ENCODE data around the gene DDN. TPM values are rescaled to one million over a fixed set of nuclear protein-coding genes. Genes with fewer than 3 reads are reported as not detected.
A peak's percentile ranks its signal among the peaks of the same experiment; 100 is the strongest.

The DDN gene
- polyA plus RNA-seq, 1 experiment: 0.07 TPM

GRCh38 chr12:49015196-49015595, 16.0 kb upstream of the DDN start:
- CTCF ChIA-PET: interaction anchor here (0.6 to 3.1 kb wide), 7 partner anchors 14 to 49 kb away, joined by 3 to 20 read pairs (median 3); no protein-coding TSS in a partner anchor
- POLR2A ChIA-PET: interaction anchor here (0.5 kb wide), 1 partner anchor 106 kb away, joined by 17 read pairs; no protein-coding TSS in a partner anchor
- no peak for DNase-seq (ENCODE audit: low read depth)

GRCh38 chr12:49014547-49014946, 15.4 kb upstream of the DDN start:
- no peak for DNase-seq (ENCODE audit: low read depth)
- ChIA-PET CTCF (interaction anchor here (0.8 to 3.1 kb wide), 8 partner anchors 9 to 162 kb away, joined by 3 to 16 read pairs (median 4); no protein-coding TSS in a partner anchor), POLR2A (no interaction called here)
- TF ChIP-seq CTCF (IDR thresholded peaks at IDR 0.05; ENCODE audit: insufficient read depth, low read depth, low read length): peak; percentile 41
- H3K4me3 ChIP-seq (ENCODE audit: low read depth, low read length): no peak overlapping the region
- no peaks in the 10 kb centered on the region for H3K27me3 ChIP-seq (ENCODE audit: control insufficient read depth, insufficient read depth, low read length)
- H3K36me3 ChIP-seq (ENCODE audit: control insufficient read depth, insufficient read depth, low read length): peaks cover 4% of the 10 kb centered on the region; the same call in 1 of the 2 replicates

More at GRCh38 chr12:49015196-49015595, 16.0 kb upstream of the DDN start:
- H3K4me3 ChIP-seq (ENCODE audit: low read depth, low read length): no peak overlapping the region
- H3K27me3 ChIP-seq (ENCODE audit: control insufficient read depth, insufficient read depth, low read length): no peaks in the 10 kb centered on the region
- peaks cover 4% of the 10 kb centered on the region; the same call in 1 of the 2 replicates for H3K36me3 ChIP-seq (ENCODE audit: control insufficient read depth, insufficient read depth, low read length)
- TF ChIP-seq CTCF (IDR thresholded peaks at IDR 0.05; ENCODE audit: insufficient read depth, low read depth, low read length): no peak

GRCh38 chr12:49013428-49013827, 14.3 kb upstream of the DDN start:
- DNase-seq (ENCODE audit: low read depth): no peak
- no peak for TF ChIP-seq CTCF (IDR thresholded peaks at IDR 0.05; ENCODE audit: insufficient read depth, low read depth, low read length)
- CTCF ChIA-PET: interaction anchor here (0.7 to 3.1 kb wide), 5 partner anchors 10 to 25 kb away, joined by 3 to 16 read pairs (median 8); no protein-coding TSS in a partner anchor
- H3K36me3 ChIP-seq (ENCODE audit: control insufficient read depth, insufficient read depth, low read length): peaks cover 4% of the 10 kb centered on the region; the same call in 1 of the 2 replicates
- H3K27me3 ChIP-seq (ENCODE audit: control insufficient read depth, insufficient read depth, low read length): no peaks in the 10 kb centered on the region
- H3K4me3 ChIP-seq (ENCODE audit: low read depth, low read length): no peak overlapping the region
- POLR2A ChIA-PET: no interaction called here

GRCh38 chr12:49012739-49013138, 13.6 kb upstream of the DDN start:
- Histone ChIP-seq H3K36me3 (ENCODE audit: control insufficient read depth, insufficient read depth, low read length) (peaks cover 4% of the 10 kb centered on the region; the same call in 1 of the 2 replicates), H3K4me3 (ENCODE audit: low read depth, low read length) (no peak overlapping the region), H3K27me3 (ENCODE audit: control insufficient read depth, insufficient read depth, low read length) (no peaks in the 10 kb centered on the region)
- CTCF ChIA-PET: interaction anchor here (1.1 to 2.8 kb wide), 4 partner anchors 10 to 21 kb away, joined by 3 to 14 read pairs (median 7); no protein-coding TSS in a partner anchor
- POLR2A ChIA-PET: no interaction called here
- DNase-seq (ENCODE audit: low read depth): no peak
- no peak for TF ChIP-seq CTCF (IDR thresholded peaks at IDR 0.05; ENCODE audit: insufficient read depth, low read depth, low read length)

- Histone ChIP-seq H3K27me3 (ENCODE audit: control insufficient read depth, insufficient read depth, low read length) (no peaks in the 10 kb centered on the region), H3K4me3 (ENCODE audit: low read depth, low read length) (no peak overlapping the region), H3K36me3 (ENCODE audit: control insufficient read depth, insufficient read depth, low read length) (peaks cover 7% of the 10 kb centered on the region)
- TF ChIP-seq CTCF (IDR thresholded peaks at IDR 0.05; ENCODE audit: insufficient read depth, low read depth, low read length): no peak
- ChIA-PET POLR2A (no interaction called here), CTCF (interaction anchor here (1.2 to 1.8 kb wide), 2 partner anchors 13 to 22 kb away, joined by 3 to 10 read pairs; no protein-coding TSS in a partner anchor)
- DNase-seq (ENCODE audit: low read depth): no peak
These were observed 11.0 kb upstream of the DDN start for GRCh38 chr12:49010092-49010668.
